ENCODE measurements around the gene MXRA8. TPM values are rescaled to one million over a fixed set of nuclear protein-coding genes. Genes with fewer than 3 reads are reported as not detected.
A peak's percentile ranks its signal among the peaks of the same experiment; 100 is the strongest.

Gene MXRA8
- polyA plus RNA-seq, 2 of the 4 experiments (the other 2 are of a cell fraction) = 0.12 to 0.22 TPM

DNA sequence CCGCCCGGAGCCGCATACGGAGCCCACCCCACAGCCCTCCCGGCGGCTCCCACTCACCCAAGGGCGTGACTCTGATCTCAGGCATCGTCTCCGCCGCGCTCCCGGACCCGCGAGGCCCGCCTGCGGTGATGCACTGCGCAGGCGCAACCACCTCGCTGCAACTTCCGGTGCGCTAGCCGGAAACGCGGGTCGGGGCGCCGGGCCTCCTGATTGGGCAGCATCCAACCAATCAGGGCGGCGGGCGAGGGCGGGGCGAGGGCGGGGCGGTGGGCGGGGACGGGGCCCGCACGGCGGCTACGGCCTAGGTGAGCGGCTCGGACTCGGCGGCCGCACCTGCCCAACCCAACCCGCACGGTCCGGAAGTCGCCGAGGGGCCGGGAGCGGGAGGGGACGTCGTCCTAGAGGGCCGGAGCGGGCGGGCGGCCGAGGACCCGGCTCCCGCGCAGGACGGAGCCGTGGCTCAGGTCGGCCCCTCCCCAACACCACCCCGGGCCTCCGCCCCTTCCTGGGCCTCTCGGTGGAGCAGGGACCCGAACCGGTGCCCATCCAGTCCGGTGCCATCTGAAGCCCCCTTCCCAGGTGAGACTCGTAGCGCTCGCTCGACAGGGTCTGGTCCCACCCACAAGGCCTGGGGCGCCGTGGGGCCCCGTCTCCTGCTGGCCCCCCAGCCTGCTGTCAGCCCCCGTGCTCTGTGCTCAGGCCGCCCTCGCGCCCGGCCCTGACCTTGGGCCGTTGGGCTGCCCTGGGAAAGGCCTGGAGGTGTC, 33.6 kb downstream of the MXRA8 start, which contains the start of the genes CPTP and INTS11 (continued):
- TF ChIP-seq, protein P1, sequence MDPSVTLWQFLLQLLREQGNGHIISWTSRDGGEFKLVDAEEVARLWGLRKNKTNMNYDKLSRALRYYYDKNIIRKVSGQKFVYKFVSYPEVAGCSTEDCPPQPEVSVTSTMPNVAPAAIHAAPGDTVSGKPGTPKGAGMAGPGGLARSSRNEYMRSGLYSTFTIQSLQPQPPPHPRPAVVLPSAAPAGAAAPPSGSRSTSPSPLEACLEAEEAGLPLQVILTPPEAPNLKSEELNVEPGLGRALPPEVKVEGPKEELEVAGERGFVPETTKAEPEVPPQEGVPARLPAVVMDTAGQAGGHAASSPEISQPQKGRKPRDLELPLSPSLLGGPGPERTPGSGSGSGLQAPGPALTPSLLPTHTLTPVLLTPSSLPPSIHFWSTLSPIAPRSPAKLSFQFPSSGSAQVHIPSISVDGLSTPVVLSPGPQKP (IDR thresholded peaks at IDR 0.05; ENCODE audit: low read depth, low read length) = no peak
- TF ChIP-seq RAD21 (conservative IDR thresholded peaks at IDR 0.05 in 1 of 2, IDR thresholded peaks at IDR 0.05 in 1 of 2) (no peak), RCOR1 (IDR thresholded peaks at IDR 0.05; ENCODE audit: low read depth, low read length) (no peak), HOXA7 (CRISPR knock-in tag; IDR thresholded peaks at IDR 0.05) (no peak), RNF2 (IDR thresholded peaks at IDR 0.05; ENCODE audit: borderline replicate concordance, low read depth) (no peak), TP53 (CRISPR knock-in tag; IDR thresholded peaks at IDR 0.05) (no peak), RARB (CRISPR knock-in tag; IDR thresholded peaks at IDR 0.05) (no peak), SMC3 (IDR thresholded peaks at IDR 0.05) (no peak), JUNB (IDR thresholded peaks at IDR 0.05) (no peak), CHD4 (IDR thresholded peaks at IDR 0.05; ENCODE audit: borderline replicate concordance) (no peak), RFX5 (IDR thresholded peaks at IDR 0.05) (no peak), ZNF302 (CRISPR knock-in tag; IDR thresholded peaks at IDR 0.05) (no peak), POLR2A (IDR thresholded peaks at IDR 0.05; ENCODE audit: low read length) (peak; percentile 67), TFCP2L1 (CRISPR knock-in tag; IDR thresholded peaks at IDR 0.05) (no peak), BCL3 (IDR thresholded peaks at IDR 0.05) (0 out of 3 replicates have a peak, but pooled peaks have one; percentile 58)

DNA sequence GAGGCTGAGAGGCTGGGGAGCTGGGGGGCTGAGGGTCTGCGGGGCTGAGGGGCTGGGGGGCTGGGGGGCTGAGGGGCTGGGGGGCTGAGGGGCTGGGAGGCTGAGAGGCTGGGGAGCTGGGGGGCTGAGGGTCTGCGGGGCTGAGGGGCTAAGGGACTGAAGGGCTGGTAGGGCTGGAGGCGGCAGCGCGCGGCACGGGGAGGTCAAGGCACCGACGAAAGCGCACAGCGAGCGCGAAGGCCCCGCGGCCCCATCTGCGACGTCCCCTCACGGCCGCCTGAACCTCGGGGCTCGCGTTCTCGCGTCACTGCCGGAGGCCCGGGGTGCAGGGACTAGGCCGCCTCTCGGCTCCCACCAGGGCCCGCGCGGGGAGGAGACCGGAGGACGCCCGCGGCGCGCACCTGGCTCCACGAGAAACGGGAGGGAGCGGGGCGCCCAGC, 34.3 kb downstream of the MXRA8 start:
- H3K4me3 ChIP-seq = peak overlapping the region; percentile 96
- peak overlapping the region; percentile 61 for H3K4me2 ChIP-seq
- ChIA-PET CTCF (no interaction called here), POLR2A (no interaction called here)
- WGBS (ENCODE audit: missing lambda C conversion rate) = 1% methylated on average over 16 of the region's 41 CpGs
- FAIRE-seq (no peak), DNase-seq (ENCODE audit: low read depth in 1 of 2, low spot score in 1 of 2) (no peak), ATAC-seq (peak; percentile 9 to 59; a peak in 4 of 6 replicates)
- peak overlapping the region; percentile 94 to 97 for H3K27ac ChIP-seq
- H3K9me3 ChIP-seq = no peaks in the 10 kb centered on the region
- H3K4me1 ChIP-seq = peaks cover 9% of the 10 kb centered on the region; the same call in 1 of the 3 replicates
- TF ChIP-seq ZC3H11A (IDR thresholded peaks at IDR 0.05) (no peak), HOXB5 (CRISPR knock-in tag; IDR thresholded peaks at IDR 0.05) (no peak), RNF2 (IDR thresholded peaks at IDR 0.05; ENCODE audit: borderline replicate concordance, low read depth) (no peak), REST (IDR thresholded peaks at IDR 0.05) (no peak), MAX (IDR thresholded peaks at IDR 0.05) (no peak), FOXS1 (CRISPR knock-in tag; IDR thresholded peaks at IDR 0.05) (no peak), NPAS2 (CRISPR knock-in tag; IDR thresholded peaks at IDR 0.05; ENCODE audit: borderline replicate concordance) (no peak), EP300 (IDR thresholded peaks at IDR 0.05) (no peak), ESRRA (IDR thresholded peaks at IDR 0.05; ENCODE audit: borderline replicate concordance, low read length) (no peak), MAFK (IDR thresholded peaks at IDR 0.05; ENCODE audit: partially characterized antibody) (no peak), POLR2A (IDR thresholded peaks at IDR 0.05; ENCODE audit: low read length) (no peak), ZSCAN20 (CRISPR knock-in tag; IDR thresholded peaks at IDR 0.05) (no peak)
- TF ChIP-seq, protein P2, sequence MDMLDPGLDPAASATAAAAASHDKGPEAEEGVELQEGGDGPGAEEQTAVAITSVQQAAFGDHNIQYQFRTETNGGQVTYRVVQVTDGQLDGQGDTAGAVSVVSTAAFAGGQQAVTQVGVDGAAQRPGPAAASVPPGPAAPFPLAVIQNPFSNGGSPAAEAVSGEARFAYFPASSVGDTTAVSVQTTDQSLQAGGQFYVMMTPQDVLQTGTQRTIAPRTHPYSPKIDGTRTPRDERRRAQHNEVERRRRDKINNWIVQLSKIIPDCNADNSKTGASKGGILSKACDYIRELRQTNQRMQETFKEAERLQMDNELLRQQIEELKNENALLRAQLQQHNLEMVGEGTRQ (IDR thresholded peaks at IDR 0.05) = no peak
- TF ChIP-seq, protein P3, sequence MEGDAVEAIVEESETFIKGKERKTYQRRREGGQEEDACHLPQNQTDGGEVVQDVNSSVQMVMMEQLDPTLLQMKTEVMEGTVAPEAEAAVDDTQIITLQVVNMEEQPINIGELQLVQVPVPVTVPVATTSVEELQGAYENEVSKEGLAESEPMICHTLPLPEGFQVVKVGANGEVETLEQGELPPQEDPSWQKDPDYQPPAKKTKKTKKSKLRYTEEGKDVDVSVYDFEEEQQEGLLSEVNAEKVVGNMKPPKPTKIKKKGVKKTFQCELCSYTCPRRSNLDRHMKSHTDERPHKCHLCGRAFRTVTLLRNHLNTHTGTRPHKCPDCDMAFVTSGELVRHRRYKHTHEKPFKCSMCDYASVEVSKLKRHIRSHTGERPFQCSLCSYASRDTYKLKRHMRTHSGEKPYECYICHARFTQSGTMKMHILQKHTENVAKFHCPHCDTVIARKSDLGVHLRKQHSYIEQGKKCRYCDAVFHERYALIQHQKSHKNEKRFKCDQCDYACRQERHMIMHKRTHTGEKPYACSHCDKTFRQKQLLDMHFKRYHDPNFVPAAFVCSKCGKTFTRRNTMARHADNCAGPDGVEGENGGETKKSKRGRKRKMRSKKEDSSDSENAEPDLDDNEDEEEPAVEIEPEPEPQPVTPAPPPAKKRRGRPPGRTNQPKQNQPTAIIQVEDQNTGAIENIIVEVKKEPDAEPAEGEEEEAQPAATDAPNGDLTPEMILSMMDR (IDR thresholded peaks at IDR 0.05) = no peak
- TF ChIP-seq, protein P4, sequence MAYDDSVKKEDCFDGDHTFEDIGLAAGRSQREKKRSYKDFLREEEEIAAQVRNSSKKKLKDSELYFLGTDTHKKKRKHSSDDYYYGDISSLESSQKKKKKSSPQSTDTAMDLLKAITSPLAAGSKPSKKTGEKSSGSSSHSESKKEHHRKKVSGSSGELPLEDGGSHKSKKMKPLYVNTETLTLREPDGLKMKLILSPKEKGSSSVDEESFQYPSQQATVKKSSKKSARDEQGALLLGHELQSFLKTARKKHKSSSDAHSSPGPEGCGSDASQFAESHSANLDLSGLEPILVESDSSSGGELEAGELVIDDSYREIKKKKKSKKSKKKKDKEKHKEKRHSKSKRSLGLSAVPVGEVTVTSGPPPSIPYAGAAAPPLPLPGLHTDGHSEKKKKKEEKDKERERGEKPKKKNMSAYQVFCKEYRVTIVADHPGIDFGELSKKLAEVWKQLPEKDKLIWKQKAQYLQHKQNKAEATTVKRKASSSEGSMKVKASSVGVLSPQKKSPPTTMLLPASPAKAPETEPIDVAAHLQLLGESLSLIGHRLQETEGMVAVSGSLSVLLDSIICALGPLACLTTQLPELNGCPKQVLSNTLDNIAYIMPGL (CRISPR knock-in tag; IDR thresholded peaks at IDR 0.05; ENCODE audit: borderline replicate concordance) = no peak
